HepG2 (cell line): ENCODE data around the gene NRG3. TPM values are rescaled to one million over a fixed set of nuclear protein-coding genes. Genes with fewer than 3 reads are reported as not detected.

Source experiments
- ATAC-seq: fragments of 200-7000 bp; cut with Tn5 transposase; 3 replicates; pipeline ENCODE4 v1.9.1; 2020; ENCODE audit warnings: mild to moderate bottlenecking, moderate library complexity
- BruUV-seq: library from RNA; stranded (reverse); fragments of 400-500 nt; replicated peaks from 2 replicates; lab custom pipeline; 2021; lab: Mats Ljungman, UMichigan
- CTCF ChIA-PET: fragments of 300-600 bp; formaldehyde crosslinking; extraction: SDS; loops from one replicate; lab custom pipeline; 2021; ENCODE audit warnings: low total read pairs, inconsistent platforms, low intra/inter-chr PET ratio; lab: Yijun Ruan, JAX
- POLR2A ChIA-PET: fragments of 350-600 bp; sonication (Branson Sonifier 250); formaldehyde crosslinking; loops from one replicate; lab custom pipeline; 2020; ENCODE audit warnings: antibody characterized with exemption, inconsistent platforms; lab: Yijun Ruan, JAX
- DNase-seq: peaks from one replicate; pipeline ENCODE4 v3.0.0-alpha.2; 2015; ENCODE audit warnings: low spot score
- FAIRE-seq: peaks from 3 replicates; lab custom pipeline; 2011; peaks lifted over from hg19 to GRCh38; lab: Jason Lieb, UNC
- H2AFZ ChIP-seq: one replicate; pipeline ENCODE4 v1.6.1; 2011; ENCODE audit warnings: low read length, inconsistent platforms
- H3K27ac ChIP-seq: fragments of 300-600 bp; 3 replicates; pipeline ENCODE4 v1.8.0; 2011; ENCODE audit warnings: mixed run types, mild to moderate bottlenecking, mixed read lengths, low read length, inconsistent platforms; ENCODE audit not compliant: insufficient read depth; ENCODE audit errors: extremely low read length
- H3K27me3 ChIP-seq, 2 experiments: fragments of 200-600 bp in 1 of 2; 2 replicates in 1 of 2; 3 replicates in 1 of 2; pipeline versions ENCODE4 v1.6.0 to v1.8.0; 2011; ENCODE audit warnings: low read length in 2 of 2, mild to moderate bottlenecking in 2 of 2, moderate library complexity in 2 of 2, inconsistent platforms in 1 of 2; ENCODE audit not compliant: insufficient read depth in 2 of 2, control insufficient read depth in 1 of 2
- H3K36me3 ChIP-seq, 2 experiments: fragments of 200-600 bp in 1 of 2; replicated peaks in 1 of 2; 2 replicates in 1 of 2; 3 replicates in 1 of 2; pipeline versions ENCODE4 v1.5.1 to v1.8.0; 2011; ENCODE audit warnings: low read length in 2 of 2, inconsistent platforms in 1 of 2; ENCODE audit not compliant: insufficient read depth in 2 of 2, control insufficient read depth in 1 of 2
- H3K4me1 ChIP-seq: 2 replicates; pipeline ENCODE4 v1.5.1; 2012; ENCODE audit warnings: low read length, inconsistent platforms; ENCODE audit not compliant: insufficient read depth
- H3K4me2 ChIP-seq: 2 replicates; pipeline ENCODE4 v1.6.0; 2011; ENCODE audit warnings: low read depth, low read length, inconsistent platforms
- H3K4me3 ChIP-seq, 3 experiments: fragments of 200-600 bp in 1 of 3; sonication (generic), shearing (Covaris generic) in 1 of 3; replicated peaks in 1 of 3; 2 replicates each; pipeline ENCODE4 v1.5.1; 2011 to 2016; ENCODE audit warnings: low read length in 3 of 3, inconsistent platforms in 2 of 3, low read depth in 2 of 3, mild to moderate bottlenecking in 2 of 3, control low read depth in 1 of 3, mixed read lengths in 1 of 3; ENCODE audit not compliant: insufficient read depth in 1 of 3
- H3K79me2 ChIP-seq: one replicate; pipeline ENCODE4 v1.6.1; 2011; ENCODE audit warnings: low read length, inconsistent platforms; ENCODE audit not compliant: insufficient read depth
- H3K9ac ChIP-seq: 2 replicates; pipeline ENCODE4 v1.6.0; 2011; ENCODE audit warnings: mild to moderate bottlenecking, low read depth, low read length, inconsistent platforms; ENCODE audit not compliant: insufficient read depth
- H3K9me3 ChIP-seq: 2 replicates; pipeline ENCODE4 v1.5.1; 2012; ENCODE audit warnings: mild to moderate bottlenecking, low read length
- H4K20me1 ChIP-seq: 2 replicates; pipeline ENCODE4 v1.6.0; 2011; ENCODE audit warnings: inconsistent platforms, mild to moderate bottlenecking, low read length, moderate library complexity; ENCODE audit not compliant: insufficient read depth
- ETV6 ChIP-seq: sonication (generic); formaldehyde crosslinking; conservative IDR thresholded peaks from 2 replicates; pipeline ENCODE4 v1.4.0; 2020; ENCODE audit warnings: missing genetic modification reagents
- HDAC6 ChIP-seq: fragments of 200-600 bp; sonication (generic); IDR thresholded peaks from 2 replicates; pipeline ENCODE4 v1.7.0; 2017; ENCODE audit warnings: mild to moderate bottlenecking, antibody characterized with exemption, low read length, low read depth
- LCORL ChIP-seq, 2 experiments: fragments of 450-650 bp in 1 of 2; sonication (generic) in 1 of 2; formaldehyde crosslinking in 1 of 2; IDR thresholded peaks; 2 replicates each; pipeline versions ENCODE4 v1.5.0 to v1.6.1; 2017 to 2020; ENCODE audit warnings: antibody characterized with exemption in 1 of 2, missing genetic modification reagents in 1 of 2
- TEAD3 ChIP-seq: optimal IDR thresholded peaks from 2 replicates; pipeline ENCODE3; 2016; ENCODE audit warnings: borderline replicate concordance
- ZNF124 ChIP-seq: sonication (generic); formaldehyde crosslinking; IDR thresholded peaks from 2 replicates; pipeline ENCODE4 v1.4.0; 2020; ENCODE audit warnings: missing genetic modification reagents
- ZNF234 ChIP-seq: sonication (generic); formaldehyde crosslinking; conservative IDR thresholded peaks from 2 replicates; pipeline ENCODE4 v1.5.1; 2020; ENCODE audit warnings: mild to moderate bottlenecking, missing genetic modification reagents
- ZNF567 ChIP-seq: sonication (generic); formaldehyde crosslinking; IDR thresholded peaks from 2 replicates; pipeline ENCODE4 v1.8.1; 2023; ENCODE audit warnings: mild to moderate bottlenecking, missing genetic modification reagents, borderline replicate concordance
- WGBS: methylation state at CpG from one replicate; pipeline ENCODE4 v1.1.6; 2017; ENCODE audit warnings: low lambda C conversion rate; 5-methylcytosine and 5-hydroxymethylcytosine counted together
- in situ Hi-C: cut with HindIII; loops from 2 replicates; pipeline ENCODE4 v1.10.0; 2017; ENCODE audit warnings: low pct_unique_long_range_greater_than_20kb; ENCODE audit not compliant: extremely low pct_ligation_motif_present
- intact Hi-C: fragments of 100-400 bp; cut with micrococcal nuclease; formaldehyde crosslinking; loops from one replicate; pipeline ENCODE4 v1.10.0; 2022; ENCODE audit not compliant: unreplicated experiment
- polyA plus RNA-seq, 8 experiments: library from polyadenylated mRNA; depleted of rRNA in 3 of 8; stranded (reverse) in 7 of 8; unstranded in 1 of 8; fragments of >200 nt; fragmentation: Illumina TruSeq in 4 of 8; extraction: Trizol in 4 of 8; gene quantifications; 2 replicates each; pipeline versions ENCODE4 v1.2.1 to v1.2.3, GENCODE V29; 2011 to 2016; ENCODE audit warnings: low read depth in 4 of 8, missing spikeins in 1 of 8, mixed read lengths in 1 of 8; ENCODE audit not compliant: insufficient read depth in 1 of 8
- total RNA-seq, 5 experiments: library from RNA; depleted of rRNA; stranded (reverse); fragments of >200 nt; fragmentation: Illumina TruSeq; extraction: Trizol; gene quantifications; 2 replicates each; pipeline ENCODE4 v1.2.3, GENCODE V29; 2016; ENCODE audit warnings: low read depth in 1 of 5
- TF ChIP-seq, protein P1 (sequence below): sonication (generic); formaldehyde crosslinking; IDR thresholded peaks from 2 replicates; pipeline ENCODE4 v1.4.0; 2020; ENCODE audit warnings: missing genetic modification reagents; ENCODE audit errors: not compliant biosample characterization
- TF ChIP-seq, protein P2 (sequence below): sonication (generic); formaldehyde crosslinking; IDR thresholded peaks from 2 replicates; pipeline ENCODE4 v1.5.0; 2020; ENCODE audit warnings: mild to moderate bottlenecking, low read depth, missing genetic modification reagents, borderline replicate concordance
- TF ChIP-seq, protein P3 (sequence below): IDR thresholded peaks from 2 replicates; pipeline ENCODE4 v1.6.1; 2016; ENCODE audit warnings: low read depth

NRG3 gene
- total and polyA plus RNA-seq, 2 of the 13 experiments (the other 11 are each of a cell fraction or from before 2014, with no cell fraction given): not detected

DNA sequence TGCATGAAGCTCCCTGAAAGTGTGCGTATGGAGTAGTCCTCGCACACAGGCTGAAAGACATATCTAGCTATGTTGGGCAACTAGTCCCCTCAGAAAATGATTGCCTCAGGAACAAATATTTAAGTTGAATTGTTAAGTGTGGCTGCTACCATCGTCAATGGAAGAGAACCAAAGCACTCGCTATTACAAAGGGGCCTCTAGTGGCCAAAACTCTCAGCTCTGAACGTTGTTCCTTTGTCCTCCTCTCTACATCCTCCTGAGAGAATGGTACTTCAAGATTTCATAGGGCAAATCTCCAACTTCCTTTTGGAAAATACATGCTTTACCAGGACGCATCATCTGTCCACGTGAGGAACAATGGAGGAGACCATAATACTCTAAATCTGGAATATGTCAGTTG lies 209.9 kb downstream of the NRG3 start:
- no TSS peak for BruUV-seq
- 18% methylated on average over 7 of the region's 7 CpGs for WGBS
- TF ChIP-seq, protein P1, sequence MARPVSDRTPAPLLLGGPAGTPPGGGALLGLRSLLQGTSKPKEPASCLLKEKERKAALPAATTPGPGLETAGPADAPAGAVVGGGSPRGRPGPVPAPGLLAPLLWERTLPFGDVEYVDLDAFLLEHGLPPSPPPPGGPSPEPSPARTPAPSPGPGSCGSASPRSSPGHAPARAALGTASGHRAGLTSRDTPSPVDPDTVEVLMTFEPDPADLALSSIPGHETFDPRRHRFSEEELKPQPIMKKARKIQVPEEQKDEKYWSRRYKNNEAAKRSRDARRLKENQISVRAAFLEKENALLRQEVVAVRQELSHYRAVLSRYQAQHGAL (CRISPR knock-in tag): no peak
- TF ChIP-seq ZNF567 (CRISPR knock-in tag): no peak
- TF ChIP-seq TEAD3 (CRISPR knock-in tag): no peak
- no peak for TF ChIP-seq ZNF234 (CRISPR knock-in tag)
- TF ChIP-seq HDAC6: no peak
- TF ChIP-seq, protein P2, sequence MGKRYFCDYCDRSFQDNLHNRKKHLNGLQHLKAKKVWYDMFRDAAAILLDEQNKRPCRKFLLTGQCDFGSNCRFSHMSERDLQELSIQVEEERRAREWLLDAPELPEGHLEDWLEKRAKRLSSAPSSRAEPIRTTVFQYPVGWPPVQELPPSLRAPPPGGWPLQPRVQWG: no peak
- no peak for TF ChIP-seq ZNF124
- TF ChIP-seq, protein P3, sequence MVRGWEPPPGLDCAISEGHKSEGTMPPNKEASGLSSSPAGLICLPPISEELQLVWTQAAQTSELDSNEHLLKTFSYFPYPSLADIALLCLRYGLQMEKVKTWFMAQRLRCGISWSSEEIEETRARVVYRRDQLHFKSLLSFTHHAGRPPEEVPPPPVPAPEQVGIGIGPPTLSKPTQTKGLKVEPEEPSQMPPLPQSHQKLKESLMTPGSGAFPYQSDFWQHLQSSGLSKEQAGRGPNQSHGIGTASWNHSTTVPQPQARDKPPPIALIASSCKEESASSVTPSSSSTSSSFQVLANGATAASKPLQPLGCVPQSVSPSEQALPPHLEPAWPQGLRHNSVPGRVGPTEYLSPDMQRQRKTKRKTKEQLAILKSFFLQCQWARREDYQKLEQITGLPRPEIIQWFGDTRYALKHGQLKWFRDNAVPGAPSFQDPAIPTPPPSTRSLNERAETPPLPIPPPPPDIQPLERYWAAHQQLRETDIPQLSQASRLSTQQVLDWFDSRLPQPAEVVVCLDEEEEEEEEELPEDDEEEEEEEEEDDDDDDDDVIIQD (CRISPR knock-in tag): no peak
- TF ChIP-seq ETV6 (CRISPR knock-in tag): no peak
- no peak for TF ChIP-seq LCORL (IDR thresholded peaks at IDR 0.05)
- no peak for TF ChIP-seq LCORL (CRISPR knock-in tag; IDR thresholded peaks at IDR 0.05)
- in situ Hi-C loops (no loop called here), intact Hi-C loops (no loop called here)
- Histone ChIP-seq H3K27me3 (no peaks in the 10 kb centered on the region), H3K4me2 (no peak overlapping the region), H3K9me3 (peaks cover 92% of the 10 kb centered on the region), H3K27ac (no peak overlapping the region), H3K79me2 (no peaks in the 10 kb centered on the region), H3K36me3 (no peaks in the 10 kb centered on the region), H3K9ac (no peak overlapping the region), H3K4me3 (no peak overlapping the region), H2AFZ (no peak overlapping the region), H4K20me1 (no peaks in the 10 kb centered on the region), H3K4me1 (no peaks in the 10 kb centered on the region)
- ATAC-seq: no peak
- CTCF ChIA-PET: no interaction called here
- DNase-seq: no peak
- POLR2A ChIA-PET: no interaction called here
- FAIRE-seq: no peak
